HG03565 (cell line): ENCODE data around the gene FGF2.
"Not testable (repeated sequence)": the region's sequence is repeated elsewhere in the genome, so short reads cannot be mapped to it uniquely, and the experiment has no call there.

Experiments
- ATAC-seq: cut with Tn5 transposase; IDR thresholded peaks from one replicate; pipeline ENCODE4 v1.9.1; 2021; ENCODE audit warnings: mild to moderate bottlenecking, moderate library complexity; ENCODE audit not compliant: unreplicated experiment

FGF2 gene

DNA sequence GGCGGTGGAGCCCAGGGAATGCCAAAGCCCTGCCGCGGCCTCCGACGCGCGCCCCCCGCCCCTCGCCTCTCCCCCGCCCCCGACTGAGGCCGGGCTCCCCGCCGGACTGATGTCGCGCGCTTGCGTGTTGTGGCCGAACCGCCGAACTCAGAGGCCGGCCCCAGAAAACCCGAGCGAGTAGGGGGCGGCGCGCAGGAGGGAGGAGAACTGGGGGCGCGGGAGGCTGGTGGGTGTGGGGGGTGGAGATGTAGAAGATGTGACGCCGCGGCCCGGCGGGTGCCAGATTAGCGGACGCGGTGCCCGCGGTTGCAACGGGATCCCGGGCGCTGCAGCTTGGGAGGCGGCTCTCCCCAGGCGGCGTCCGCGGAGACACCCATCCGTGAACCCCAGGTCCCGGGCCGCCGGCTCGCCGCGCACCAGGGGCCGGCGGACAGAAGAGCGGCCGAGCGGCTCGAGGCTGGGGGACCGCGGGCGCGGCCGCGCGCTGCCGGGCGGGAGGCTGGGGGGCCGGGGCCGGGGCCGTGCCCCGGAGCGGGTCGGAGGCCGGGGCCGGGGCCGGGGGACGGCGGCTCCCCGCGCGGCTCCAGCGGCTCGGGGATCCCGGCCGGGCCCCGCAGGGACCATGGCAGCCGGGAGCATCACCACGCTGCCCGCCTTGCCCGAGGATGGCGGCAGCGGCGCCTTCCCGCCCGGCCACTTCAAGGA is at the start of gene FGF2:
TSS of gene FGF2 (plus strand) at position 279 of the 705 bp plus-strand sequence. CDS start at position 623, 344 bp downstream.
- ATAC-seq, result peak; percentile 10

DNA sequence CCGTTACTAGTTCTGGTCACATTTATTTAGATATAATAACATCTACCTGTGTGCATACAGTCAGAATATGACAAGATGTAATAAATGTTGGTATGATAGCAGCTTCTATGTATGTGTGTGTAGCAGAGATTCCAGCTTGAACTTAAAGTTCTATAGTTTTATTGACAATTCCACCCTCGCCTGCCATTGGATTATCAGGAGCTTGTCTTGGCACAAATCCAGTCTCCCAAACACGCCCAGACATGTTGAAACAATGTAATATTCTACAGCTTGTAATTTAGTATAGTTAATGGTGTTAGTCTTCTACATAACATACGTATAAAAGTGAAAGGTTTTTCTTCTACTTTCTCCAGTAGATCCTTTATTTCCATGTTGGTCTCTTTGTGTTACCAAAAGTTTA is 49.7 kb upstream of the FGF2 start:
- no peak for ATAC-seq

DNA sequence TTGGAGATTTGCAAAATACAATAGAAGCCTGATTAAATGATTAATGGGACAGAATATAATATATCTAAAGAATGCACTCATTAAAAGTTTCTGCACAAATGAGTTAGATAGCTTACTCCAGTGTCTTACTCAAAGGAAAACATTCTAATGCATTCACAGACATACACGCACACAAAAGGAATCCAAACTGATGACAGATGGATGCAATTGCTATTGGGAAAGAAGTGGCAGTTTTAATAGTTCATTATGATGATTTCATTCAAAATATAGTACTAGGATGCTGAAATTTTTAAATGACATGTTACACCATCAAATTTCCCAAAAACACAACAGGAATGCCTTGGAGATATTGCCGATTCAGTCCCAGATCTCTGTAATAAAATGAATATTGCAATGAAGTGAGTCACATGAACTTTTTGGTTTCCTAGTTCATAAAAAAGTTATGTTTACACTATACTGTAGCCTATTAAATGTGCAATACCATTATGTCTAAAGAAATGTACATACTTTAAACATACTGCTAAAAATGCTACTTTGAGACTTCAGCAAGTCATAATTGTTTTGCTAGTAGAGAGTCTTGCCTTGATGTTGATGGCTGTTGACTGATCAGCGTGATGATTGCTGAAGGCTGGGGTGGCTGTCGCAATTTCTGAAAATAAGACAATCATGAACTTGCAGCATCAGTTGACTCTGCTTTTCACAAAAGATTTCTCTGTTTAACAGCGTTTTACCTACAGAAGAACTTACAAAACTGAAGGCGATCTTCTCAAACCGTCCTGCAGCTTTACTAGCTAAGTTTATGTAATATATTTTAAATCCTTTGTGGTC is 48.6 kb upstream of the FGF2 start:
- no peak for ATAC-seq

DNA sequence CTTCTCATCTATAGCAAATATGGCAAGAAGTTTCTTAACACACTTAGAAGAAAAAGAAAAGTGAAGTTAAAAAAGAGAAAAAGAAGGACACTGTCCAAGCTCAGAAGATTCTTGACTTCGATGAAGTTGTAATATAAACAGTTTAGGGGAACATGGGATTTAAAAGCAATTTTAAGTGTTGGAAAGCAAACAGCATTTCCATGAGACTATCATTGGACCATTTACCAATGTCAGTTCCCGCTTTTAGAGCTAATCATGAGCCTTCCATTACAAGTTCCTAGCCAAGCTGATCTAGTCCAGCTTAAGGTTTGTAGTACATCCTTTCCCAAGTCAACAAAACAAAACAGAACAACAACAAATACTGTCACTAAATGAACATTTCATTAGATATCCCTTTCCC is 45.1 kb upstream of the FGF2 start:
- ATAC-seq, result no peak

DNA sequence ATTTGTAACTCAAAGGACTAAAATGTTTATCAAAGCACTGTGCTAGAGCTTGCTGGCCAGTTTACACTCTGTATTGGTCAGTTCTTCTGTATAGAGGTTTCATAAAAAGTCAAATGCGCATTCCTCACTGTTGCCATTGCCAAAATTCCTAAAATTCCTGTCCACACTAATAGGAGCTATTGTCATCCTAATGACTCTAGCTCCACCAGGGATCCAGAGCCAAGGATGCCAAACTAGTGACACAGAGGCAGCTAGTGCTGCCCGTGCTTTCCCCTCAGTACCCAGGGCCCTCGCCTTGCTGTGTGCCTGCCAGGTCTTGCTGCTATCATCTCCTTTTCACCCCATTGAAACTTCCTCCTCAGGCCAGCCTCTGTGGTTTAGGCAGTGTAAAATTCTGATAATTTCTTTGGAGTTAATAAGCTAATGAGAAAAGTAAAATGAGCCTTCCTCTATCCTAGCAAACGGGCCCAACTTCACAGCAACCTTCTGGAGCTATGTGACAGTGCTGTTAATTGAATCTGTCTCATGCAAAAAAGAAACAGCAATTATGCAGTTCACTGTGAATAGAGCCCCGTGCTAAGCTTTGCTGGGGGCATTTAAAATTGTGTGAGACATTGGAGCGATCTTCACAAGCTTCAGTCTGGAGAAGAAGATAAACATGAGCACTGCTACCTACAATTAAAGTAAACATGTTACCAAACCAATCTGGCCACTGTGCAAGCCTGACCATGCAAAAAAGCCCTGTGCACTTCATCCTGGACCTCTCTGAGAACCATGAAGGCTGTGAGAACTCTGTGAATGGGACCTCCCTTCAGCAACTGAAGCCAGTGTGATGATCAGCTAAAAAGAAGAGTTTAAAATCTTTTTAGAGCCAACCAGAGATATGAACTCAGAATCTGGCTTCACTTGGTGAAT is 43.1 kb upstream of the FGF2 start:
- ATAC-seq, result no peak

DNA sequence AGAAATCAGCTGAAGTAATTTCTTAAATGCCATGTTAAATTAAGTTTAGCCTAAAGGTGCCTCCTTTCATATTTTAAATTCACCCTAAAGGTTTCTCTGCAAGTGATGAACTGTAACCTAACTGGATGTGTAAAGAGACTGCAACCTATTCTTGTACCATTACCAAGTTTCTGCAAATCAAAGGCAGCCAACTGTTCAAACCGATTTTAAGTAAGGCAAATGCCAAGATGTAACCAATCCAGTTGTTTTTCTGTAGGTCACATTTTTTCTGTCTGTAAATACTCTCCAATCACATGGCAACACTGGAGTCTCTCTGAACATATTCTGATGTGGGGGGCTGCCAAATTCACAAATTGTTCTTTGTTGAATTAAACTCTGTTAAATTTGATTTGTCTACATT is 42.4 kb upstream of the FGF2 start:
- no peak for ATAC-seq

DNA sequence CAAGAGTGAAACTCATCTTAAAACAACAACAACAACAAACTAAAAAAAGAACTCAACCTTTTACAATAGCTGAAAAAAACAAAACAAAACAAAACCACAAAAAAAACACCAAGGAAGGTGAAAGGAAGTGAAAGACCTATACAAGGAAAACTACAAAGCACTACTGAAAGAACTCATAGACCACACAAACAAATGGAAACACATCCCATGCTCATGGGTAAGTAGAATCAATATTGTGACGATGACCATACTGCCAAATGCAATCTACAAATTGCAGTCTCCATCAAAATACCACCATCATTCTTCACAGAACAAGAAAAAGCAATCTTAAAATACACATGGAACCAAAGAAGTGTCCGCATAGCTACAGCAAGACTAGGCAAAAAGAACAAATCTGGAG is 41.5 kb upstream of the FGF2 start:
- ATAC-seq, result no peak

DNA sequence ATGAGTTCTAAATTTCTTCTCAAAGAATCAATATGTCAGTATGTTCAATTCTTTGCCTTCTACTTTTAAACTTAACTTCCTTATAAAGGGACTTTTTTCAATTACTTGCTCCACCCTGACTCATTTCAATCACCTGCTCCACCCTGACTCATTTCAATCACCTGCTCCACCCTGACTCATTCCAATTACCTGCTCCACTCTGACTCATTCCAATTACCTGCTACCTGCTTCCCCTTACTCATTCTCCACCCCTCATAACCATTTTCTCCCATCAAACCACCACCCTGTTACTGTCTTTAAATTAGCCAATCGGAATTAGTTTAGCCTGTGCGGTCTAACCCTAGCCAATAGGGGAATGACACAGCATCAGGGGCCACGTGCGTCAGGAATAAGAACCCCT is 40.3 kb upstream of the FGF2 start:
- ATAC-seq, result not testable (repeated sequence)

DNA sequence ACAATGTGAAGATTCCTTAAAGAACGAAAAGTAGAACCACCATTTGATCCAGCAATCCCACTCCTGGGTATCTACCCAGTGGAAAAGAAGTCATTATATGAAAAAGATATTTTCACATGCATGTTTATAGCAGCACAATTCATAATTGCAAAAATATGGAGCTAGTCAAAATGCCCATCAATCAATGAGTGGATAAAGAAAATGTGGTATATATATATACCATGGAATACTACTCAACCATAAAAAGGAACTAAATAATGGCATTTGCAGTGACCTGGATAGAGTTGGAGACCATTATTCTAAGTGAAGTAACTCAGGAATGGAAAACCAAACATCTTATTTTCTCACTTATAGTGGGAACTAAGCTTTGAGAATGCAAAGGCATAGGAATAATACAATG is 39.7 kb upstream of the FGF2 start:
- not testable (repeated sequence) for ATAC-seq

DNA sequence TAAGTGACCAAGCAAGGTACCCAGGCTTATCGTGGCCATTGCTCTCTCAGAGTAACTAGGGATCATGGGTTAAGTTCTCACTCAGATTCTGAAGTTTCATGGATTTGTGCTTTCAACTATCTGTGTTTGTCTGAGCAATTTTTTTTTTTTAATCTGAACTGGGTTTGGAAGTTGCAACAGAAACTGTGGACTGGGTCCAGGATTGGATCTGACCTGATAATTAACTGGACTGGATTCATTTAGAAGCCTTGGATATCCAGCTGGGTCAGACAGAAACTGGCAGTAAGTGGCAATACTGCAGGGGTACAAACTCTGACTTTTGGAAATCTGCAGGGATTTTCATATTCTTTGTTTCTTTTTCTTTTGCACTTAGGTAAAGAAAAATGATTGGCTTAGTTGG is 38.7 kb upstream of the FGF2 start:
- ATAC-seq, result no peak

DNA sequence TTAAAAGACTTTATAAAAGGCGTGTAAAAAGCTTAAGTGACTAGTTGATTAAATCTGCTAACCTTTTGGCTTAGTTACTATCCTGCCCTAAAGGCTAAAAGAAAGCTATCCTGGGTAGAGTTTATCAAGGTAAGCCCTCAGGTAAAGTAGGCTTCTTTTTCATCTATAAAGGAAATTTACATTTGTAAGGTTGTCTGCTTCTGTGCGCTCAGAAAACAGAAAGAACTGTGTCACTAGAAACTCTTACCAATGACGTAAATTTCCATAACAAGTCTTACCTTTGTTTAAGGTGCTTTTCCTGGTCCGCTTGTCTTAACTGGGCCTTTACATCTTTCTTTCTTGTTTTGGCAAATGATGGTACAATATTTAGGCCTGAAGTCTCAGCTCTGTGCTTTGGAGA is 37.7 kb upstream of the FGF2 start:
- no peak for ATAC-seq

DNA sequence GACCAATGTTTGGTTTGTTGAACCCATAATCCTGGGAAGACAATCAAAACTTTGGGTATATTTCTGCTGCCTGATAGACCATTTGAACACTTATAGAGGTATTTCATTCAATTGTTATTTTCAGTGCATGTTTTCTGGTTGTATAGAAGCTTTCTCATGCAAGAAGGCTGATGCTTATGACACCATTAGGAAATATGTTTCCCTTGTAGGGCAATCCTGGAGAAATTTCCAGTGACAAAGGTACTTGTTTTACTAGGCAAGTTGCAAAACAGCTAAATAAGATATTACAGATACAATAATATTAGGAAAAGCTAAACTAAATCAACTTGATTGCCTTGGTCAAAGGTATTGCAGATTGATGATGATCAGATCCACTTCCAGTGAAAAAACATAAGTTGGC is 32.8 kb upstream of the FGF2 start:
- ATAC-seq, result no peak

DNA sequence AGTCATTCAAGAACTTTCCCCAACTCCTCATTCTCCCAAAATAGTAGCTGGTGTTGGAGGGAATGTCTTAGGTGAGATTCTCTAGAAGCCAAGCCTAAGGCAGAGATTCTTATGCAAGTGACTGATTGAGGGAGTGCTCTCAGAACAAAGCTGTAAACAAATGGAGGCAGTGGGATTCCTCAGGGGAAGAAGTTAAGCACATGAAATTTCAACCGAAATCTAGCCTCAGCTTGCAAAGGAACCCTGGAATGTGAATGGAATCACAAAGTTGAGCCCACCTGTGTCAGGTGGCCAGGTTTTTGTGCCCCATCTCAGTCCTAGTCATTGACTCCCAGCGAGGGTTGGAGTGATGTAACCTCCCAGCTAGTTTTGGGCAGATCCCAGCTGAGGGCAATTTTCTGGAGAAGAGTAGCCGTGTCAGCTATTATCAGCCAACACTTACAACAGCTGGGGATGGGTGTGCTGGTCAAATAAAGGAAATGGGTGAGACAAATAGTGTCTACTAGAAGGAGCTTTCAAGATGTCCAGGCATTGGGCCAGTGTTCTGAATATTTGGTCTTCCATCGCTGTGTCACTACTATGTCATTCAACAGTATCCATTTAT is 29.7 kb upstream of the FGF2 start:
- ATAC-seq, result no peak

DNA sequence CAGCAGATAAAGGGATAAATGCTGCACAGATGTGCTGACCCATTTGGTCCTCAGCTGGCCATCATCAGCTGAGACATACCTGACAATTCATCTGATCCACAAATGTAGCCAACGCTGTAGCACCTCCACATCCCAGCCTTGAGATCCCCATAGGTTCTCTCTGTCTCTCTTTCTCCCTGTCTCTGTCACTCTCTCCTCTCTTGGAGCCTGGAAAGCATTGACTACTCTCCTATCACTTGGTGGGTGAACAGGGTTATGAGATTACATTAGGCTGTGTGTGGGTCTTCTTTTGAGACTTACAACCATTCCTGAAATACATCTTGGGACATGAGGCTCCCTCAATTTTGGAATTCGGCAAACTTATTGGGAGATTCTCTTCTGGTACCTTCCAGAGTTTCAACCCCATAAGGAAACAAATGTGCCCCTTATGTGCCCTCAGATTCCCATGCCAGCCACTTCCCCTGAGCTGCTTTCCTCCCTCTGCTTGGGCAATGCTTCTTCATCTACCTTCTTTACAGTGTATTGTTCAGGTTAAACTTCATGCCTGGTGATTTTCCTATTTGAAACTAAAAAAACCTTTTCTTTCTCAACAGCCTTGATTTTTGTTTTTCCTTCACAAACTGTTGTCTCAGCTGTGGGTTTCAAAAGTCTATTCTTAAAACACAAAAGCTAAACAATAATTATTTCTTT is 29.1 kb upstream of the FGF2 start:
- no peak for ATAC-seq

DNA sequence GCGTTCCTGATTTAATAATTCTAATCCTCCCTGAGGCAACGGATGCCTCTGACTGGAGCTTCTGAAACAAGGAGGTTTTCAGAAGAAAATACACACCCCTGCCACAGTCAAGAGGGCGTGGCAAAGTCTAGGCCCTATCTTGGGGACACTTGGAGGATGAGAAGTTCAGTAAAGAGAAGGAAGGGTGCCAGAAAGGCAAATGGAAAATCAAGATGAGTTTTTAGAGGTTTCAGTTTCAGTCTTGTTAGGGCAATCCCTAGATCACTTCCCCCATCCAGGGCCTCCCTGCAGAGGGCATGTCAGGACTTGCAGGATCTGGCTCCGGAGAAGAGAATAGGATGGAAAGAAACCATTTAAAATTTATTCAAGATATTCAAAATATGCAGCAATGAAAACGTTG is 28.5 kb upstream of the FGF2 start:
- ATAC-seq, result no peak

DNA sequence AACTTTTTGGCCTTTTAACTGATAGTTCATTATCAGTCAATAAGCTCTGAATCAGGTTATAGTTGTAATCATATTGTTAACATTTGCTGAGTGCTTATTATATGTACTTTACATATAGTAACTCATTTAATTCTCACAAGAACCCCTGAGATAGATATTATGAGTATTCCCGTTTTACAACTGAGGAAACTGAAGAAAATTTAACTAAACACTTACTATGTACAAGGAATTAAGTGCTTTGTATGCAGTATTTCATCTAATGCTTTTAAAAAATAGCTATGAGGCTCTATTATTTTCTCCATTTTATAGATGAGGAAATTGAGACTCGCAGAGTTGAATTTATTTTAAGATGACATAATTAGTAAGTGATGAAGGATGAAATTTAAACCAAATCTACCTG is 27.7 kb upstream of the FGF2 start:
- no peak for ATAC-seq

DNA sequence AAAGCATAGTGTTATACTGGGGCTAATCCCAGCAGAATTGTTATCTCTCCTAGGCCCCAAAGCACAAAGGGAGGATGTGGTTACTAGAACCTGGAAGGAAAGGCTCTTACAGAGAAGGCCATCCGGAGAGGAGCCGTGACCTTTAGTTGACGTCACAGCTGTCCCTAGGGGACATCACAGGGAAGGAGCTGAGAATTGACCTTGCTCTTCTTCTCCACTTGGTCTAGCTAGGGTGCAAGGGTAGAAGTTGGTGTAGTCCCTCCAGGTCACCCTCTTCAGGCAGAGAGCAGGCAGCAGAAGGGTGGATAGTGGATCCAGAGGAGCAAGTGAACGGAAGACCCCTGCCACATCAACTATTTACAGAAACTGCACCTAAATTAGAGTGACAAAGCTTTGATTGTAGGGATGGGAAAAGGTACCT is 22.8 kb upstream of the FGF2 start:
- ATAC-seq, result no peak

DNA sequence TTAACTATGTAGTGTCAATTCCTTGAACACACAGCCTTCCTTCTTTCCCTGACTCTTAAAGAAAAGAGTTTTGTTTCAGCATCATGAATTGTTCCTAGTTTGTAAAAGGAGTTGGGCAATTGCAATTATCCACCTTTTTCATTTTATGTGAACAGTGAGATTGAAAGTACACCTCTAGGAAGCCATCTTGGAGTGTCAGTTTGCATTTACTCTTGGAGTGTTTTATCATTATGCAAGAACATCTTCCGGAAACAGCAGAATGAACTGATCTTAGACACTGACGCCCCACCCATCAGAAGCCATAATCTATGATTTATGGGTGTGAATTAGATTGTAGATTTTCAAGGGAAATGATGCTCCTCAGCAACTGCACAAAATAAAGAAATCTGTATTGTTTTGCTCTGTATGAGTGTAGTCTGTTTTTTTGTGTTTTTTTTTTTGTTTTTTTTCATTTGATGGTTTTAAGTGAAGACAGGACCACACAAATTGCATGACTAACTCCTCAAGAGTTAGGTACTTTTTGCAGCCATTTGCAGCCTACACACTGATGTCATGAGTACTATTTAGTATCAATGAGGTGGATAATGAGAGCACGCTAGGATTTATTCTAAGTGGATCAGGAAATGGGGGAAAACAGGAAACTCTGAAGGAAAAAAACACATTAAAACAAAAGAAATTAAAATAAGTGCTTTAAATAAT is 19.5 kb upstream of the FGF2 start:
- no peak for ATAC-seq

DNA sequence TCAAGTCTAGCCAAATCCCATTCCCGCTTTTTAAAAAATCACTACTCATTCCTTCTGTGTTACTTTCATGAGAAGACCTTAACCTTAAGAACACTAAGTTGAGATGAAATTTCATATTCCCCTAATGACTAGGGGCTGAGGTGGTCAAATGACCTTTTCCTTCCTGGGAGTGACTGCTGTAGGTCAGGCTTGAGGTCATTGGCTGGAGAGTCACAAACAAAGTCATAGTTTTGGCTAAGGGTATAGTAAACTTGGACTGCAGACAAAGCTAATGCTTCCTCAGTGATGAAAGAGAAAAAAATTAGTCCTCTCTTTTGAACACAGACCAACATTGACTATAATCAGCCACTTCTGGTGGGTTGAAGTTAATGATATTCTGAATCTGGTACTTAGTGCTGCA is 16.0 kb upstream of the FGF2 start:
- ATAC-seq, result no peak

DNA sequence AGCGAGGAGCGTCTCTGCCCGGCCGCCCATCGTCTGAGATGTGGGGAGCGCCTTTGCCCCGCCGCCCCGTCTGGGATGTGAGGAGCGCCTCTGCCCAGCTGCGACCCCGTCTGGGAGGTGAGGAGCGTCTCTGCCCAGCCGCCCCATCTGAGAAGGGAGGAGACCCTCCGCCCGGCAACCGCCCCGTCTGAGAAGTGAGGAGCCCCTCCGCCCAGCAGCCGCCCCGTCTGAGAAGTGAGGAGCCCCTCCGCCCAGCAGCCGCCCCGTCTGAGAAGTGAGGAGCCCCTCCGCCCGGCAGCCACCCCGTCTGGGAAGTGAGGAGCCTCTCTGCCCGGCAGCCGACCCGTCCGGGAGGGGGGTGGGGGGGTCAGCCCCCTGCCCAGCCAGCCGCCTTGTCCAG is 14.8 kb upstream of the FGF2 start:
- ATAC-seq, result not testable (repeated sequence)
